Measurements from ENCODE around the gene MPPED1.

Gene MPPED1

DNA sequence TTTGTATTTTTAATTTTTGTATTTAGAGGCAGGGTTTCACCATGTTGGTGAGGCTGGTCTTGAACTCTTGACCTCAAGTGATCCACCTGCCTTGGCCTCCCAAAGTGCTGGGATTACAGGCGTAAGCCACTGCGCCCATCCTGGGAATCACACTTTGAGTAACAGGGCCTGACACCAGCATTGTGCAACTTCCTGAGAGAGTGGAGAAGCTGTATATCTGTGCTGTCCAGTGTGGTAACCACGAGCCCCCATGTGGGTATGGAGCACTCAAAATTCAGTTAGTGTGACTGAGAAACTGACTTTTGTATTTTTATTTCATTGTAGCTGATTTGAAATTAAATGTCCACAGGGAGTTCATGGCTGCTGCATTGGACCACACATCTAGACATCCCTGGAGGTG lies 36.2 kb downstream of the MPPED1 start:
- no peak for DNase-seq (ENCODE audit: low read depth)

DNA sequence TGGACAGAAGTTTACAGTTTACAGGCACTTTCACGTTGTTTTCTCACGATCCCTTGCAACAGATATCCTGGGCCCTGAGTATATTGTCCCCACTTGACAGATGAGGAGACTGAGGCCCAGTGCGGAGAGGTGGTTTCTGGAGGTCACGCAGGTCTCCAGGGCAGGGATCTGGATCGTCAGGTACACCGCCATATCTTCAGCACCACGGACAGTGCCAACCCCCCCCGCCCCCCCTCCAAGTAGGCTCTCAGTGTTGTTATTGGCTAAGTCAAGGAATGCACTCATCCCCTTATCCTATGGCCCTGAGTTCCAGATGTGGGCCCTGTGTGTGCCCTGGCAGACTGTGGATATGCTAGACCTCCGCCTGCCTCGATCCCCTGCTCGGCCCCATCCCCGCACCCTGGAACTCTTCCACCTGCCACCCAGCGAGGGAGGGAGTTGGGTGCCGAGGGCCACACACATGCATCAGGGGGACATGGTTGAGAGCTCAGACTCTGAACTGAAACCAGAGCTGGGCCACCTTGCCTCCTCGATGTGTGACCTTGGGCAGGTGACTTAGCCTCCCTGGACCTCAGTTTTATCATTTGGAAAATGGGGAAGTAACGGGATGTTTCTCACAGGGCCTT lies 37.5 kb downstream of the MPPED1 start:
- no peak for DNase-seq (ENCODE audit: low read depth)

DNA sequence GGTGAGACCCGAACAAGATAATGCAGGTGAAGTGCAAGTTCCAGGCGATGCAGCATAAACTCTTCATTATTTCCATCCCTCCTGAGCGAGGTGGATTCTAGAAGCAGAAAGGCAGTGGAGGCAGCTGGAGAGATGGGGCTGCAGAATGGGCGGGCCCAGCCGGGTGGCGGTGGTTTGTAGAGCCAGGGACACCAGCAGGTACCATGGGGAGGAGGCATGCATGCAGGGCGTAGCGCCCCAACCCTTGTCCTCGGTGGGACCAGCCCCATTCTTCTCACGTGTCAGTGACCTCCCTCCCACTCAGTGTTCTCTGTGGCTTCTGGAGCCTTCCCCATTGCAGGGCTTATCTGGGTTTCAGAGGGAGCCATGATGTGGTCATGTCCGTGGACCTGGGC lies 38.0 kb downstream of the MPPED1 start:
- DNase-seq (ENCODE audit: low read depth), result no peak

DNA sequence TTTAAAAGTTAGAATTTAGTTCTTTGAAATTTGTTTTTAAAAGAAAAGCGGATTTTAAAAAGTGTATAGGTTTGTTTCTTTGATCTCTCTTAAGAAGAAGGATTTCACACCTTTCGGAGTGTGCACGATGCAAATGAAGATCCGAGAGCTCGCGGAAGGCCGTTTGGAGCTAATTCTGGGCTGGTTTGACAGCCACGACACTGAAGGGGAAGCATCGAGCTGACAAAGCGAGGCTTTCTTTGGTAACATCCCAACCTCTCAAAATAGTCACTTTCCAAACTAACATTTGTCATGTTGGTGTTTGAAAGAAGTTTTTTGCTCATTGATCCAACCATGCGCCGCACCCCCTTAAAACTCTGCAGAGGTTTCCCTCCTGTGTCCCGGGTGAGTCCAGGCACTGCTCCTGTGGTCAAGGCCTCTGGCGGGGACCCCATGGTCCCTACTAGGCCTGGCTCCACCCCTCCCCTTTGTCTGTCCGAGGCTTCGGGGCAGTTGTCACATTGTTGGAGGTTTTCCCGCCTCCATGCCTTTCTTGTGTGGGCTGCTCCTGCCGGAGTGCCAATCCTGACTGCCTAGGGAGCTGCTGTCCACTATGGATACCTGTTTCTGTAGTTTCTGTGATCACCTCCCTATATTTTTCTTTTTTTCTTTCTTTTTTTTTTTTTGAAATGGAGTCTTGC lies 39.7 kb downstream of the MPPED1 start:
- no peak for DNase-seq (ENCODE audit: low read depth)

DNA sequence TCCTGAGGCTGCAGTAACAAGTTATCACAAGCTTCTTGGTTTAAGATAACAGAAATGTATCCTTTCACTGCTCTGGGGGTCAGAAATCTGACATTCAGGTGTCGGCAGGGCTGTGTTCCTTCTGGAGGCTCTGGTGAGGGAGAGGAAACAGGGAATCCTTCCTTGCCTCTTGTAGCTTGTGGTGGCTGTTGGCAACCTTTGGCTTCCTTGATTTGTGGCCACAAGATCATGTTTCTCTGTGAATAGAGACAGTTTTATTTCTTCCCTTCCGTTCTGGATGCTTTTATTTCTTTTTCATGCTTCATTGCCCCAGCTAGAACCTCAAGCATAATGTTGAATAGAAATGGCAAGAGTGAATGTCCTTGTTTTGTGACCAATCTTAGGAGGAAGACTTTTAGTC lies 44.0 kb downstream of the MPPED1 start:
- DNase-seq (ENCODE audit: low read depth), result no peak

DNA sequence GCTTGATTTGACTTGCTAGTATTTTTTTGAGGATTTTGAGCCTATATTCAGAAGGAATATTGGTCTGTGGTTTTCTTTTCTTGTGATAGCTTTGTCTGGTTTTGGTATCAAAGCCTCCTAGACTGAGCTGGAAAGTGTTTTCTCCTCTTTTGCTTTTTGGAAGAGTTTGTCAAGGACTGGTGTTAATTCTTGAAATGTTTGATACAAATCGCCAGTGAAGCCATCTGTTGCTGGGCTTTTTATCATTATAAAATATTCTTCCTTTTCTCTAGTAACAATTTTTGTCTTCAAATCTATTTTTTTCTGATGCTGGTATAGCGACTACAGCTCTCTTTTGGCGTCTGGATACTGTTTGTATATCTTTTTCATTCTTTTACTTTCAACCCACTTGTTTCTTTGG lies 45.2 kb downstream of the MPPED1 start:
- no peak for DNase-seq (ENCODE audit: low read depth)

DNA sequence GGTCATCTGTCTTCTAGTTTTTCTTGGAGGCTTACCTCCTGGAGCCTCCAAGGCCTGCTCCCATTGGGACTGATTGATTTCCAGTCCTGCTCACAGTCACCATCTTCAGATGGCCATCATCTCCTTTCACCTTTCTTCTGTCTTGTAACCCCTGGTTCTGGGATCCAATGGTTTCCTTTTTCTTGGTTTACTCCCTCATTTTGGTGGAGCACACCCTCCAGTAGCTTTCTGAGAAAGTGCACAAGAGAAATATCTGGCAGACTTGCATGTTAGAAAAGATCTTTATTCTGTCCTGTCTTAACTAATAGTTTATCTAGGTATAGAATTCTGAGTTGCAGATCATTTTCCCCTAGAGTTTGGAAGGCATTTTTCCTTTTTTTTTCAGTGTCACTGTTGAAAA lies 50.9 kb downstream of the MPPED1 start:
- no peak for DNase-seq (ENCODE audit: low read depth)

DNA sequence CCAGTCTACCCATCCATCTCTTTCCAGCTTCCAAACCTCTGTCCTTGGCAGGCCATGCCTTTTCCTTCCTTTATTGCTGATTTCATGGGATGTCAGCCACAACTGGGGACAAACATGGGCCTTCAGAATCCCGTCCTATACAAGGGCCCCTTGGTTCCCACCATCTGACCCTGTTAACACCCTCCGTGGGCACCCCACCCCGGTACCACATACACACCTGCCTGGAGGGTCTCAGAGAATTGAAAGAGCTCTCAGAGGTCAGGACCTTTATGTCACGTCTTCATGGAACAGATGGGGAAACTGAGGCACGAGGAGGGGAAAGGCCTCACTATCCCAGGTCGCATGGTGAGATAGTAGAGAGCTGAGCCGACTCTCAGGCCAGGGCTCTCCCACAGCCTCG lies 53.0 kb downstream of the MPPED1 start:
- no peak for DNase-seq (ENCODE audit: low read depth)

DNA sequence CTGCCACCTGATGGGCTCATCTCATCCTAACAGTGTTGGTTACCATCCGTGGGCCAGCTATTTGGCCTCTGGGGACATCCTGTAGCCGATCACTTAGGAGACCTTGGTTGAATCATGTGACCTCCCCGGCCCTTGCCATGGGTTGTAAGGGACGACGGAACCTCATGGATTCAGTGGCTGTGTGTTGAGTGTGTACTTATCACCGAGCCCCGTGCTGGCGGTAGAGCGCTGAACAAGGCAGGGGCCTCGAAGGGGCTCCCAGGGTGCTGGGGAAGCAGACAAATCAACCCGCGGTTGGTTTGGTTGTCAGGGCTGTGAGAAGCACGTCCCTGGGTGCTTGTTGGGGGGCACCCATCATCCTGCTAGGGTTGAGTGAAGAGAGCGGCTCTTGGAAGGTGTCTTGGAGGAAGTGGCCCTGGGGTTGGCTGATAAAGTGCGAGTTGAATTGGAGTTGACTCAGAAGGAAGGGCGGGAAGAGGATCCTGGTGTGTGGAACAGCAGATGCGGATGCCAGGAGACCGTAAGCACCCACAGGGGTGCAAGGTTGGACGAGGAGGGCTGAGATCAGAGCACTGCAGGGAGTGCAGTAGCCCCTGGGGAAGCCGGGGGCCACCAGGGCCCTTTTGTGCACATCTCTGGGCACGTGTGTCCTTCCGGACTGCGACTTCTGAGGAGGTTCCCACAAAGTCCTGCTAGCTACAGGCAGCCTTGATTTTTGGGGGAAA lies 53.6 kb downstream of the MPPED1 start:
- DNase-seq (ENCODE audit: low read depth), result no peak

DNA sequence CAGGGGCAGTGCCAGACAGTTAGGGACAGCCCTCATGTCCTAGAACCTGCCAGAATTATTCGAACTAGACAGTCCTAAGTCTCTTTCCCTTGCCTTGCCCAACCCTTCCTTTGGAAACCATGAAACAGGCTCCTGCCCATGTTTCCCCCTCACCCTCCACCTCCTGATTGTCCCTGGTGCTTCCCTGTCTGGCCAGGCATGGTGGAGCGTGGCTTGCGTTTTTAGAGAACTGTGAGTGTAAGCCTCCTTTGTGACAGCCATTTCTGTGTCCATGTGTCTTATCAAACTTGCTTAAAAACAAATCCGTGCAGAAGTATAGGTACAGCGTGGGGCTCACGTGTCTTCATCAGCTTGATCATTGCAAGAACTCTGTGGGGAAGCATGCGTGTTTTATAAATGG lies 54.9 kb downstream of the MPPED1 start:
- no peak for DNase-seq (ENCODE audit: low read depth)

DNA sequence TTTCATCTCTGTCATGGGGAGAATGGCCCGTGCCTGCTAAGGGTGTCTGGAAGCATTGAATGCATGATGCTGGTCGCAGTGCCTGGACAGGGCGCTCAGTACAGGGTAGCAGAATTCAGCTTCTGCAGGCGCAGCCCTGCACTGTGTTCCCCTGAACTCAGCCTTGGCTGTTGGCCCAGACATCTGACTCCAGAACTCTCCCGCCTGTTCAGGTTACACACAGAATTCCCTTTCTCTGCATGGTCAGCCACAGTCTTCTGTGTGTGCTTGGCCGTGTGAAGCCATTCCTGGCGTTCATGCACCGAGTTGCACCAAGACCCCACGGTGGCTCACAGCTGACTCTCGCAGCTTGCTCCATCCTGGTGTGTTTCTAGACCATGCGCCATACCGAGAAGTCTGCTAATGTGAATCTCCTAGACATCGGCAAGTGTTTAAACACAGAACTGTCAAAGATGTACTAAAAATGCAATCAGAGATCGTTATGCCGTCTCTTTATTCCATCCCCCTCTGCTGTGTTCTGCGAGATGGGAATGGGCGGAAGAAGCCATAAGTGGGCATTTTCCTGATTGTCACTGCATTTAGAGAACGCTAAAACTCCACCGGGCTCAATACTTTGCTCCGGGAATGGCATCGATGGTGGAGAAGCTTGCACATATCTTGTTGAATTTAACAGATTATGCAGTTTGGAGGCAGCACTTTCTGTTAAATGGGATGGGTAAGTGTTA lies 55.6 kb downstream of the MPPED1 start:
- no peak for DNase-seq (ENCODE audit: low read depth)

DNA sequence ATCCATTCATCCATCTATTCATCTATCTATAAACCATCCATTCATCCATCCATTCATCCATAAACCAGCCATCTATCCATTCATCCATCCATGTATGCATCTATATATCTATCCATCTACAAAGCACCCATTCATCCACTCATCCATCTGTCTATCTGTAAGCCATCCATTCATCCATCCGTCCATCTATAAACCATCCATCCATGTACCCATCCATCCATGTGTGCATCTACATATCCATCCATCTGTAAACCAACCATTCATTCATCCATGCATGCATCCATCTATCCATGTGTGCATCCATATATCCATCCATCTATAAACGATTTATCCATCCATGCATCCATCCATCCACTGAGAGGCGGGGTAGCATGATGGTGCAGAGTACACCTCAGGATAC lies 58.4 kb downstream of the MPPED1 start:
- DNase-seq (ENCODE audit: low read depth), result no peak

DNA sequence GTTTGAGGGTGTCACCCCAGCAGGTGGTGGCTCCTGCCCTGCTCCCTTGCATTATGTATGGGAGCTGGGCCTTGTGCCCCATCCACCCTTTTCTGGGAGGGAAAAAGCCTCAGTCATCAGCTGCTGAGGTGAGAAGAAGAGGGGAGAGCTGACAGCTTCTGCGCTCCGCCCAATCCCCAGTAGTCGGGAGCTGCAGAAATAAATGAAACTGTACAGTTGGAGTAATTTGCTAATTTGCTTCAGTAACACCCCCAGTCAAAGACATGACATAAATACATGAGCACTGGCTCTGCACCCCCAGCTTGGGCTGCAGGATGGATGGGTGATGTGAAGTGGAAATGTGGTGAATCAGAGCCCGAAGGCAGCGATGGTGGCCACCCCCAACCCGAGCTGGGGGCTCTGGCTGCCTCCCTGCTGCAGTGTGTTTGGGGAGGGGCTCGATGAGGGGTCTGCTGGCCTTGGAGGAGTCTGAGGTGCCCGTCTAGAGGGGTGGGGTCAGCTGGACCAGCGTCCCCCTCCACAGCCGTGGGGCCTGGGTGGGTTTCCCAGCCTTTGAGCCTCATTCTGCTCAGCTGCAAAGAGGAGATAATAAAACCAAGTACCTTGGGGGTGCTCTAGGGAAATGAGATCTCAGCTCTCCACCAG lies 59.2 kb downstream of the MPPED1 start:
- DNase-seq (ENCODE audit: low read depth), result no peak

DNA sequence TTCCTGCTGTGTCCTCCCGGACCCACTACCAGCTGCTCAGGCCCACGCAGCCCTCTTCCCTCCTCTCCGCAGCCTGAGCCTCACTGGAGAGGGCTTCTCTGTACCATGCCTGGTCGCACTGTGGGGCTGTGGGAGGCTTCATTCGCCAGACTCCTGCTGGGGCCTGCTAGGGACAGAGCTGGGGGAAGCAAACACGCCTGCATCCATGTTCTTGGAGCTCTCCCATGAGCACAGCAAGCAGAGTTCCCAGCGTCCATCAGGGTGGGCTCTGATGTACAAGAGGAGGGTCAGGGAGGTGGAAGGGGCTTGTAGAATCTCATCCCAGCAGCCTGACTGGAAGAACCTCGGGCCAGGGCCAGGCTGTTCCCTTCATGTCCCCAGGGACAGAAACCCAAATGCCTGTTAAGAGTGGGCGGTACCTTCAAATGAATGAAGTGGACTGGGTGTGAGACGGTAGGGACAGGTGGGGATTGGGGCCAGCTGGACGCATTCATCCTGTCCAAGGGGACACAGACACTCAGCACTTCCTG lies 59.9 kb downstream of the MPPED1 start:
- DNase-seq (ENCODE audit: low read depth), result no peak

DNA sequence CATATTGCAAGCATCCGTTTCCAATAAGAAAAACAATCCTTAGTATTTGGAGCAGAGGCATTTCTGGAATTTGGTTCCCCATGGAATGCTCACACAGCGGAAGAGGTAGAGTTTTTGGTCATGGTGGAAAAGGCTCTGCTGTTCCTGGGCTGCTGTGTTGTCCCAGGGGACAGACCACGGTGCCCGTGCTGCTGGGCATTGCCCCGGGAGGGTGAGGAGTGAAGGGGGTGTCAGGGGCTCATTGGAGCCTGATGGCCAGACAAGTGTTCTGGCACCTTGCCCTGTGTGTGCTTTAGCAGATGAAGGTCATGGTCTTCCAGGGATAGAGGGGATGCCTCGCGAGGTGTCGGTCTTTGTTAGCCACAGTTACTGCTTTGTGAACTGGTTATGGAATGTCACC lies 61.2 kb downstream of the MPPED1 start:
- no peak for DNase-seq (ENCODE audit: low read depth)

DNA sequence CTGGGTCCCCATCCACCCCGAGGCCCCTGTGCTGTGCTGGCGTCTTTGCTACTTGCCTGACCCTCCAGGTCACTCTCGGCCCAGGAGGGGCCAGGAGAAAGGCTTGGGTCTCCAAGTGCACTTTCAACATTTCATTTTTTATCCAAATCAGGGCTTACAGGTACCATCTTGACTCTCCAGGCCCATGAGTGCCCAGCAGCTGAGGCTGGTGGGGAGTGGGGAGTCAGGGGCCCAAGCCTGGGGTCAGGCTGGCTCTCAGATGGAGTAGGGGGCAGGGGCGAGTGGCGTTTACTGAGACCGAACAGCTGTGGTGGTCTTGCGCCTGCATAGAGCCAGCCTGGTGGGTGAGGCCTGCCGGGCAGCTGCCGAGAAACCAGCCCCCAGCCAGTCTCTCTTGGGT lies 61.6 kb downstream of the MPPED1 start:
- DNase-seq (ENCODE audit: low read depth), result no peak

DNA sequence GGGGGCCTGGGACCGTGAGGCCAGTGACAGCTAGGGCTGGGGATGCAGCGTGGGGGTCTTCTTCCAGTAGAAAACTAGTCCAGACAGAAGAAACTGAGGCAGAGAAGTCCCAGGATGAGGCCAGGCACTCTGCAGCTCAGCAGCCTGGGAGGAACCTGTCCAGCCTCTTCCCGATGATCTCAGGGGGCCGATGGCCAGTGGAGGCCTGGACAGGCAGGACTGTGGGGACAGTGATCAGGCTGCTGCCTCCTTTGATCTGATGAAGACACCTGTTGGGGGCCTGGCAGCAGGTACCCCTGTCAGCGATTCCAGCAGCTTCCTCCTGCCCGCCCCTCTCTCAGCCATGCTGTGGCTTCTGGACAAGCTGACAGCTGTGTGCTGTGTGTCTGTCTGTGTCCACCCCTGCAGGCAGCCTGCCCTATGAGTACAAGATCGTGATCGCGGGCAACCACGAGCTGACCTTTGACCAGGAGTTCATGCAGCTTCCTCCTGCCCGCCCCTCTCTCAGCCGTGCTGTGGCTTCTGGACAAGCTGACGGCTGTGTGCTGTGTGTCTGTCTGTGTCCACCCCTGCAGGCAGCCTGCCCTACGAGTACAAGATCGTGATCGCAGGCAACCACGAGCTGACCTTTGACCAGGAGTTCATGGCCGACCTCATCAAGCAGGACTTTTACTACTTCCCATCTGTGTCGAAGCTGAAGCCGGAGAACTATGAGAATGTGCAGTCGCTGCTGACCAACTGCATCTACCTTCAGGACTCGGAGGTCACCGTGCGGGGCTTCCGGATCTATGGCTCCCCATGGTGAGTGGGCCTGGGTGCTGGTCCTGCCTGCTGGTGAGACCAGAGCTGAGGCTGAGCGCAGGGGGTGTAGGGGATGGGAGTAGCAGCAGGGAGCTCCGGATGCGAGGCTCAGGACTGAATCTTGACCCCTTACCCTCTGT lies 62.6 kb downstream of the MPPED1 start:
- DNase-seq (ENCODE audit: low read depth), result no peak

DNA sequence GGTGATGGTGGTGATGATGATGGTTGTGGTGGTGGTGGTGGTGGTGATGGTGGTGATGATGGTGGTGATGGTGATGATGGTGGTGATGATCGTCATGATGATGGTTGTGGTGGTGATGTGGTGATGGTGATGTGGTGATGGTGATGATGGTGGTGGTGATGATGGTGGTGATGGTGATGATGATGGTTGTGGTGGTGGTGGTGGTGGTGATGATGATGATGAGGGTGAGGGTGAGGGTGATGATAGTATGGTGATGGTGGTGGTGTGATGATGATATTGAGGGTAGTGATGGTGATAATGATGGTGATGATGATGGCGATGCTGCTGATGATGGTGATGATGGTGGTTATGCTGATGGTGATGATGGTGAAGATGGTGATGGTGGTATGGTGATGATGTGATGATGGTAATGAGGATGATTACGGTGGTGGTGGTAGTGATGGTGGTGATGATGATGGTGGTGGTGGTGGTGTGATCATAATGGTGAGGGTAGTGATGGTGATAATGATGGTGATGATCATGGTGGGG lies 63.8 kb downstream of the MPPED1 start:
- no peak for DNase-seq (ENCODE audit: low read depth)

DNA sequence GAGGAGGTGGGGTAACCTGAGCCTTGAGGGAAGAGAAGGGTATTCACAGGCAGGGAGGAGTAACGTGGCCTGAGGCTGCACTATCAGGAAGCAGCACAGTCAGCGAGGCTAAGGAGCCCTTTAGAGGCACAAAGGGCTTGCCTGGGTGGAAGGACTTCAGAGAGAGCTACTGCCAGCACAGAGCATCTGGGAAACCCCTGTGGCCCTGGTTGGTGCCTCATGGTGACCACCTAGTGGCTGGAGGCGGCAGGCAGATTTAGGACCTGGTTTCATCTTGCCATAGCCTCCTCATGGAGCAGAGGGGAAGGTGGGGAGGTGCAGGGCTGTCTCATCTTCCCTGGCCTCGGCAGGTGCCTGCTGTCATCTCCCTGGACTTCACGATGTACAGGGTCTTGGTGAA lies 64.5 kb downstream of the MPPED1 start:
- no peak for DNase-seq (ENCODE audit: low read depth)
